WTC11 (cell line): Measurements from ENCODE around the gene FBXO24. TPM values are rescaled to one million over a fixed set of nuclear protein-coding genes. Genes with fewer than 3 reads are reported as not detected.
A peak's percentile ranks its signal among the peaks of the same experiment; 100 is the strongest.

Experiments
- CREB1 ChIP-seq: sonication (generic); formaldehyde crosslinking; IDR thresholded peaks from 2 replicates; pipeline ENCODE4 v1.8.0; 2023; ENCODE audit warnings: mild to moderate bottlenecking, missing genetic modification reagents
- EMX1 ChIP-seq: fragments of 250-450 bp; sonication (Bioruptor Pico); IDR thresholded peaks from 2 replicates; pipeline ENCODE4 v1.8.0; 2021; ENCODE audit warnings: mild to moderate bottlenecking
- FOXK1 ChIP-seq: sonication (generic); formaldehyde crosslinking; IDR thresholded peaks from 2 replicates; pipeline ENCODE4 v1.8.0; 2022; ENCODE audit warnings: mild to moderate bottlenecking, moderate library complexity, missing genetic modification reagents
- FOXP1 ChIP-seq: sonication (generic); formaldehyde crosslinking; IDR thresholded peaks from 2 replicates; pipeline ENCODE4 v1.8.0; 2022; ENCODE audit warnings: missing genetic modification reagents, mild to moderate bottlenecking, moderate library complexity, borderline replicate concordance
- MYBL2 ChIP-seq: sonication (generic); formaldehyde crosslinking; IDR thresholded peaks from 2 replicates; pipeline ENCODE4 v1.8.1; 2023; ENCODE audit warnings: mild to moderate bottlenecking, moderate library complexity, missing genetic modification reagents
- NR1H2 ChIP-seq: sonication (generic); formaldehyde crosslinking; IDR thresholded peaks from 2 replicates; pipeline ENCODE4 v1.9.0; 2021; ENCODE audit warnings: mild to moderate bottlenecking, moderate library complexity, missing genetic modification reagents
- SMAD4 ChIP-seq: sonication (generic); formaldehyde crosslinking; IDR thresholded peaks from 2 replicates; pipeline ENCODE4 v1.8.0; 2022; ENCODE audit warnings: mild to moderate bottlenecking, missing genetic modification reagents
- SOX15 ChIP-seq: fragments of 250-450 bp; sonication (Bioruptor Pico); IDR thresholded peaks from 2 replicates; pipeline ENCODE4 v1.9.0; 2021; ENCODE audit warnings: mild to moderate bottlenecking
- SP1 ChIP-seq: sonication (generic); formaldehyde crosslinking; conservative IDR thresholded peaks from 2 replicates; pipeline ENCODE4 v1.8.1; 2022; ENCODE audit warnings: missing genetic modification reagents
- TP53 ChIP-seq: sonication (generic); formaldehyde crosslinking; IDR thresholded peaks from 2 replicates; pipeline ENCODE4 v1.8.1; 2023; ENCODE audit warnings: mild to moderate bottlenecking, missing genetic modification reagents
- ZBTB21 ChIP-seq: sonication (generic); formaldehyde crosslinking; IDR thresholded peaks from 2 replicates; pipeline ENCODE4 v1.8.1; 2023; ENCODE audit warnings: mild to moderate bottlenecking, missing genetic modification reagents, borderline replicate concordance
- ZNF138 ChIP-seq: sonication (generic); formaldehyde crosslinking; conservative IDR thresholded peaks from 2 replicates; pipeline ENCODE4 v1.8.1; 2022; ENCODE audit warnings: mild to moderate bottlenecking, moderate library complexity, missing genetic modification reagents
- ZNF416 ChIP-seq: fragments of 250-450 bp; sonication (Bioruptor Pico); IDR thresholded peaks from 2 replicates; pipeline ENCODE4 v1.9.0; 2021; ENCODE audit warnings: mild to moderate bottlenecking, inconsistent platforms
- total RNA-seq: library from RNA; stranded (reverse); gene quantifications from 3 replicates; pipeline ENCODE4 v1.2.3, GENCODE V29; 2021
- TF ChIP-seq, protein P1 (sequence below): sonication (generic); formaldehyde crosslinking; IDR thresholded peaks from 2 replicates; pipeline ENCODE4 v1.8.0; 2023; ENCODE audit warnings: mild to moderate bottlenecking, missing genetic modification reagents
- TF ChIP-seq, protein P2 (sequence below): sonication (generic); formaldehyde crosslinking; IDR thresholded peaks from 2 replicates; pipeline ENCODE4 v1.8.0; 2023; ENCODE audit warnings: missing genetic modification reagents, mild to moderate bottlenecking, borderline replicate concordance
- TF ChIP-seq, protein P3 (sequence below): sonication (generic); formaldehyde crosslinking; IDR thresholded peaks from 2 replicates; pipeline ENCODE4 v1.8.1; 2023; ENCODE audit warnings: mild to moderate bottlenecking, missing genetic modification reagents, moderate library complexity
- TF ChIP-seq, protein P4 (sequence below): fragments of 250-450 bp; sonication (Bioruptor Pico); conservative IDR thresholded peaks from 2 replicates; pipeline ENCODE4 v1.9.0; 2021; ENCODE audit warnings: mild to moderate bottlenecking
- TF ChIP-seq, protein P5 (sequence below): sonication (generic); formaldehyde crosslinking; IDR thresholded peaks from 2 replicates; pipeline ENCODE4 v1.8.1; 2022; ENCODE audit warnings: missing genetic modification reagents, borderline replicate concordance
- TF ChIP-seq, protein P6 (sequence below): sonication (generic); formaldehyde crosslinking; IDR thresholded peaks from 2 replicates; pipeline ENCODE4 v1.8.0; 2022; ENCODE audit warnings: mild to moderate bottlenecking, missing genetic modification reagents
- TF ChIP-seq, protein P7 (sequence below): sonication (generic); formaldehyde crosslinking; IDR thresholded peaks from 2 replicates; pipeline ENCODE4 v1.8.0; 2023; ENCODE audit warnings: missing genetic modification reagents
- TF ChIP-seq, protein P8 (sequence below): fragments of 250-450 bp; sonication (Bioruptor Pico); IDR thresholded peaks from 2 replicates; pipeline ENCODE4 v1.9.0; 2021; ENCODE audit warnings: moderate library complexity, mild to moderate bottlenecking, inconsistent platforms, borderline replicate concordance
- TF ChIP-seq, protein P9 (sequence below): fragments of 250-450 bp; sonication (Bioruptor Pico); IDR thresholded peaks from 2 replicates; pipeline ENCODE4 v1.9.0; 2021; ENCODE audit warnings: mild to moderate bottlenecking
- TF ChIP-seq, protein P10 (sequence below): sonication (generic); formaldehyde crosslinking; IDR thresholded peaks from 2 replicates; pipeline ENCODE4 v1.8.0; 2022; ENCODE audit warnings: mild to moderate bottlenecking, missing genetic modification reagents

The FBXO24 gene
- total RNA-seq, 1 experiment from 2014 or later: 0.70 TPM

DNA sequence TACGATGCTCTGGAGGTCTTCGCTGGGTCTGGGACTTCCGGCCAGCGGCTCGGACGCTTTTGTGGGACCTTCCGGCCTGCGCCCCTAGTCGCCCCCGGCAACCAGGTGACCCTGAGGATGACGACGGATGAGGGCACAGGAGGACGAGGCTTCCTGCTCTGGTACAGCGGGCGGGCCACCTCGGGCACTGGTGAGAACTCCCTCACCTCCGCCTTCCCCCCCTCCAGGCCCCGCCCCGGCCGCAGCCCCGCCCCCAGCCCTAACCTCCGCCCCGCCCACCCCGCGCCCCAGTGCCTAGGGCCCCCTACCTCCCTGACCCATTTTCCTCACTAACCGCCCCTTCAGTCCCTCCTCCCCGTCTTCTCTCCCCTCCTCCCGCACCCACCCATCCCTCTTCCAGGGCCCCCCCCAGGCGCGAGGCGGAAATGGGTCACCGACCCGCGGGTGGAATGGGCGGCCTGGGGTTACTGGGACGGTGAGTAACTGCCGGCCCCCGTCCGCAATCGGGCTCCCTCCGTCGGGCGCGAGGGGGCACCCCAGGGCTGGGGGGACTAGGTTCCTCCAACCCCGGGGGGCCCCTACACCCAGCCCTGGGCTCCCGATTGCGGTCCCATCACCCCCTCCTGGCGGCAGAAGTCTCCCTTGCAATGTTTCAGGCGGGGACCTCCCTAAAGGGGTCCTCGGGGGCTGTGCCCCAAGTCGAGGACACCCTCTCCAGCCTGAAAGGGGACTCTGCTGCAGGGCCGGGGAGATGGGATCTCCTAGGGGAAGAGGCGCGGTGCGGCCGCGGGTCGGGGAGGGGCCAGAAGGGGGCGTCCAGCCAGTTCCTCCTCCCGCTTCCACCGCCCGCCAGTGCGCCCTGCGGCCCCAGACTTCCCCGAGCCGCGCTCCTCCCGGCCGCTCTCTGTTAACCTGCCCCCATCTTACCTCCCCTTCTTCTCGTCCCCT lies 18.2 kb downstream of the FBXO24 start (continued):
- TF ChIP-seq, protein P1, sequence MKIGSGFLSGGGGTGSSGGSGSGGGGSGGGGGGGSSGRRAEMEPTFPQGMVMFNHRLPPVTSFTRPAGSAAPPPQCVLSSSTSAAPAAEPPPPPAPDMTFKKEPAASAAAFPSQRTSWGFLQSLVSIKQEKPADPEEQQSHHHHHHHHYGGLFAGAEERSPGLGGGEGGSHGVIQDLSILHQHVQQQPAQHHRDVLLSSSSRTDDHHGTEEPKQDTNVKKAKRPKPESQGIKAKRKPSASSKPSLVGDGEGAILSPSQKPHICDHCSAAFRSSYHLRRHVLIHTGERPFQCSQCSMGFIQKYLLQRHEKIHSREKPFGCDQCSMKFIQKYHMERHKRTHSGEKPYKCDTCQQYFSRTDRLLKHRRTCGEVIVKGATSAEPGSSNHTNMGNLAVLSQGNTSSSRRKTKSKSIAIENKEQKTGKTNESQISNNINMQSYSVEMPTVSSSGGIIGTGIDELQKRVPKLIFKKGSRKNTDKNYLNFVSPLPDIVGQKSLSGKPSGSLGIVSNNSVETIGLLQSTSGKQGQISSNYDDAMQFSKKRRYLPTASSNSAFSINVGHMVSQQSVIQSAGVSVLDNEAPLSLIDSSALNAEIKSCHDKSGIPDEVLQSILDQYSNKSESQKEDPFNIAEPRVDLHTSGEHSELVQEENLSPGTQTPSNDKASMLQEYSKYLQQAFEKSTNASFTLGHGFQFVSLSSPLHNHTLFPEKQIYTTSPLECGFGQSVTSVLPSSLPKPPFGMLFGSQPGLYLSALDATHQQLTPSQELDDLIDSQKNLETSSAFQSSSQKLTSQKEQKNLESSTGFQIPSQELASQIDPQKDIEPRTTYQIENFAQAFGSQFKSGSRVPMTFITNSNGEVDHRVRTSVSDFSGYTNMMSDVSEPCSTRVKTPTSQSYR (CRISPR knock-in tag): no peak
- TF ChIP-seq, protein P2, sequence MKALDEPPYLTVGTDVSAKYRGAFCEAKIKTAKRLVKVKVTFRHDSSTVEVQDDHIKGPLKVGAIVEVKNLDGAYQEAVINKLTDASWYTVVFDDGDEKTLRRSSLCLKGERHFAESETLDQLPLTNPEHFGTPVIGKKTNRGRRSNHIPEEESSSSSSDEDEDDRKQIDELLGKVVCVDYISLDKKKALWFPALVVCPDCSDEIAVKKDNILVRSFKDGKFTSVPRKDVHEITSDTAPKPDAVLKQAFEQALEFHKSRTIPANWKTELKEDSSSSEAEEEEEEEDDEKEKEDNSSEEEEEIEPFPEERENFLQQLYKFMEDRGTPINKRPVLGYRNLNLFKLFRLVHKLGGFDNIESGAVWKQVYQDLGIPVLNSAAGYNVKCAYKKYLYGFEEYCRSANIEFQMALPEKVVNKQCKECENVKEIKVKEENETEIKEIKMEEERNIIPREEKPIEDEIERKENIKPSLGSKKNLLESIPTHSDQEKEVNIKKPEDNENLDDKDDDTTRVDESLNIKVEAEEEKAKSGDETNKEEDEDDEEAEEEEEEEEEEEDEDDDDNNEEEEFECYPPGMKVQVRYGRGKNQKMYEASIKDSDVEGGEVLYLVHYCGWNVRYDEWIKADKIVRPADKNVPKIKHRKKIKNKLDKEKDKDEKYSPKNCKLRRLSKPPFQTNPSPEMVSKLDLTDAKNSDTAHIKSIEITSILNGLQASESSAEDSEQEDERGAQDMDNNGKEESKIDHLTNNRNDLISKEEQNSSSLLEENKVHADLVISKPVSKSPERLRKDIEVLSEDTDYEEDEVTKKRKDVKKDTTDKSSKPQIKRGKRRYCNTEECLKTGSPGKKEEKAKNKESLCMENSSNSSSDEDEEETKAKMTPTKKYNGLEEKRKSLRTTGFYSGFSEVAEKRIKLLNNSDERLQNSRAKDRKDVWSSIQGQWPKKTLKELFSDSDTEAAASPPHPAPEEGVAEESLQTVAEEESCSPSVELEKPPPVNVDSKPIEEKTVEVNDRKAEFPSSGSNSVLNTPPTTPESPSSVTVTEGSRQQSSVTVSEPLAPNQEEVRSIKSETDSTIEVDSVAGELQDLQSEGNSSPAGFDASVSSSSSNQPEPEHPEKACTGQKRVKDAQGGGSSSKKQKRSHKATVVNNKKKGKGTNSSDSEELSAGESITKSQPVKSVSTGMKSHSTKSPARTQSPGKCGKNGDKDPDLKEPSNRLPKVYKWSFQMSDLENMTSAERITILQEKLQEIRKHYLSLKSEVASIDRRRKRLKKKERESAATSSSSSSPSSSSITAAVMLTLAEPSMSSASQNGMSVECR (CRISPR knock-in tag): no peak; the same call in 1 of the 2 replicates
- TF ChIP-seq, protein P3, sequence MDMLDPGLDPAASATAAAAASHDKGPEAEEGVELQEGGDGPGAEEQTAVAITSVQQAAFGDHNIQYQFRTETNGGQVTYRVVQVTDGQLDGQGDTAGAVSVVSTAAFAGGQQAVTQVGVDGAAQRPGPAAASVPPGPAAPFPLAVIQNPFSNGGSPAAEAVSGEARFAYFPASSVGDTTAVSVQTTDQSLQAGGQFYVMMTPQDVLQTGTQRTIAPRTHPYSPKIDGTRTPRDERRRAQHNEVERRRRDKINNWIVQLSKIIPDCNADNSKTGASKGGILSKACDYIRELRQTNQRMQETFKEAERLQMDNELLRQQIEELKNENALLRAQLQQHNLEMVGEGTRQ: peak; percentile 41; the same call in 1 of the 2 replicates
- TF ChIP-seq, protein P4, sequence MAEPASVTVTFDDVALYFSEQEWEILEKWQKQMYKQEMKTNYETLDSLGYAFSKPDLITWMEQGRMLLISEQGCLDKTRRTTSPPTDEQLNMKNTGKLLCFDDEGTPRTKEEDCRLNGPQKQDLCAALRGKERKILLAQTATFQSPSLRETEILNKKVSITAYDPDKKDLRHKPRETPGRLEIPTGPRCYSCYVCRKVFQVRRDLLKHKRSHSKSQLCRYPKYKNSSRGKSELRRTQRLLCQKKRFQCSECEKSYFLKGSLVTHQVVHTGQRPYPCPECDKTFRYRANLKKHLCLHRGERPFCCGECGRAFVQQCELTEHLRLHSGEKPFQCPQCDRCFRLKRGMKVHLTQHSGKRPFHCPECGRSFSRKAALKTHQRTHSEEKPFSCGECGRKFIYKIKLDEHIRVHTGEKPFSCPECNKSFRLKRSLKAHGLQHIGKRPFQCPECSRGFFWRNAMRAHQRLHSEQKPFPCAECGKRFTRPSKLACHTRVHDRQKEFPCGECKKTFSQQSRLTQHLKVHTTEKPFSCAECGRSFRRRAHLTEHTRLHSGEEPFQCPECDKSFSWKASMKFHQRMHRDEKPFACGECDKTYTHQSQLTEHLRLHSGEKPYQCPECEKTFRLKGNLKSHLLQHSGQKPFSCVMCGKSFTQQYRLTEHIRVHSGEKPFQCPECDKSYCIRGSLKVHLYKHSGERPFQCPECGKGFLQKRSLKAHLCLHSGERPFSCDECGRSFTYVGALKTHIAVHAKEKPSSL: no peak
- TF ChIP-seq FOXK1 (CRISPR knock-in tag): no peak
- no peak for TF ChIP-seq SMAD4 (CRISPR knock-in tag)
- no peak for TF ChIP-seq NR1H2 (CRISPR knock-in tag)
- TF ChIP-seq, protein P5, sequence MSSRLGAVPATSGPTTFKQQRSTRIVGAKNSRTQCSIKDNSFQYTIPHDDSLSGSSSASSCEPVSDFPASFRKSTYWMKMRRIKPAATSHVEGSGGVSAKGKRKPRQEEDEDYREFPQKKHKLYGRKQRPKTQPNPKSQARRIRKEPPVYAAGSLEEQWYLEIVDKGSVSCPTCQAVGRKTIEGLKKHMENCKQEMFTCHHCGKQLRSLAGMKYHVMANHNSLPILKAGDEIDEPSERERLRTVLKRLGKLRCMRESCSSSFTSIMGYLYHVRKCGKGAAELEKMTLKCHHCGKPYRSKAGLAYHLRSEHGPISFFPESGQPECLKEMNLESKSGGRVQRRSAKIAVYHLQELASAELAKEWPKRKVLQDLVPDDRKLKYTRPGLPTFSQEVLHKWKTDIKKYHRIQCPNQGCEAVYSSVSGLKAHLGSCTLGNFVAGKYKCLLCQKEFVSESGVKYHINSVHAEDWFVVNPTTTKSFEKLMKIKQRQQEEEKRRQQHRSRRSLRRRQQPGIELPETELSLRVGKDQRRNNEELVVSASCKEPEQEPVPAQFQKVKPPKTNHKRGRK: no peak
- TF ChIP-seq MYBL2 (CRISPR knock-in tag): no peak
- no peak for TF ChIP-seq CREB1 (CRISPR knock-in tag)
- no peak for TF ChIP-seq ZBTB21 (CRISPR knock-in tag)
- 0 out of 2 replicates have a peak, but pooled peaks have one; percentile 48 for TF ChIP-seq ZNF416
- no peak for TF ChIP-seq TP53 (CRISPR knock-in tag)
- TF ChIP-seq, protein P6, sequence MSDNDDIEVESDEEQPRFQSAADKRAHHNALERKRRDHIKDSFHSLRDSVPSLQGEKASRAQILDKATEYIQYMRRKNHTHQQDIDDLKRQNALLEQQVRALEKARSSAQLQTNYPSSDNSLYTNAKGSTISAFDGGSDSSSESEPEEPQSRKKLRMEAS: peak; percentile 75
- TF ChIP-seq, protein P7, sequence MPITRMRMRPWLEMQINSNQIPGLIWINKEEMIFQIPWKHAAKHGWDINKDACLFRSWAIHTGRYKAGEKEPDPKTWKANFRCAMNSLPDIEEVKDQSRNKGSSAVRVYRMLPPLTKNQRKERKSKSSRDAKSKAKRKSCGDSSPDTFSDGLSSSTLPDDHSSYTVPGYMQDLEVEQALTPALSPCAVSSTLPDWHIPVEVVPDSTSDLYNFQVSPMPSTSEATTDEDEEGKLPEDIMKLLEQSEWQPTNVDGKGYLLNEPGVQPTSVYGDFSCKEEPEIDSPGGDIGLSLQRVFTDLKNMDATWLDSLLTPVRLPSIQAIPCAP (CRISPR knock-in tag): no peak
- no peak for TF ChIP-seq FOXP1 (CRISPR knock-in tag)
- peak; percentile 26; the same call in 1 of the 2 replicates for TF ChIP-seq SP1 (CRISPR knock-in tag)
- TF ChIP-seq EMX1: no peak
- TF ChIP-seq, protein P8, sequence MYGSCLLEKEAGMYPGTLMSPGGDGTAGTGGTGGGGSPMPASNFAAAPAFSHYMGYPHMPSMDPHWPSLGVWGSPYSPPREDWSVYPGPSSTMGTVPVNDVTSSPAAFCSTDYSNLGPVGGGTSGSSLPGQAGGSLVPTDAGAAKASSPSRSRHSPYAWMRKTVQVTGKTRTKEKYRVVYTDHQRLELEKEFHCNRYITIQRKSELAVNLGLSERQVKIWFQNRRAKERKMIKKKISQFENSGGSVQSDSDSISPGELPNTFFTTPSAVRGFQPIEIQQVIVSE (CRISPR knock-in tag): no peak
- no peak for TF ChIP-seq ZNF138 (CRISPR knock-in tag)
- TF ChIP-seq SOX15 (CRISPR knock-in tag): no peak
- TF ChIP-seq, protein P9, sequence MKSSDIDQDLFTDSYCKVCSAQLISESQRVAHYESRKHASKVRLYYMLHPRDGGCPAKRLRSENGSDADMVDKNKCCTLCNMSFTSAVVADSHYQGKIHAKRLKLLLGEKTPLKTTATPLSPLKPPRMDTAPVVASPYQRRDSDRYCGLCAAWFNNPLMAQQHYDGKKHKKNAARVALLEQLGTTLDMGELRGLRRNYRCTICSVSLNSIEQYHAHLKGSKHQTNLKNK (CRISPR knock-in tag): no peak
- TF ChIP-seq, protein P10, sequence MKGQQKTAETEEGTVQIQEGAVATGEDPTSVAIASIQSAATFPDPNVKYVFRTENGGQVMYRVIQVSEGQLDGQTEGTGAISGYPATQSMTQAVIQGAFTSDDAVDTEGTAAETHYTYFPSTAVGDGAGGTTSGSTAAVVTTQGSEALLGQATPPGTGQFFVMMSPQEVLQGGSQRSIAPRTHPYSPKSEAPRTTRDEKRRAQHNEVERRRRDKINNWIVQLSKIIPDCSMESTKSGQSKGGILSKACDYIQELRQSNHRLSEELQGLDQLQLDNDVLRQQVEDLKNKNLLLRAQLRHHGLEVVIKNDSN: peak; percentile 54; the same call in 1 of the 2 replicates
